Measurements from ENCODE around the gene IRX2.

- no peak for TF ChIP-seq CTCF (IDR thresholded peaks at IDR 0.05)
- no peak for TF ChIP-seq POLR2A (IDR thresholded peaks at IDR 0.05)
Observed at GRCh38 chr5:2725980-2726765, 25.3 kb downstream of the IRX2 start.
